SK-N-SH (cell line): ENCODE results near the gene ATAD1.

ENCODE experiments used
- CTCF ChIP-seq: fragments of 200-600 bp; sonication (generic); IDR thresholded peaks from 2 replicates; pipeline ENCODE4 v1.6.1; 2017; ENCODE audit warnings: antibody characterized with exemption, mild to moderate bottlenecking, moderate library complexity
- ELF1 ChIP-seq: IDR thresholded peaks from 2 replicates; pipeline ENCODE4 v1.4.0; 2012
- EZH2phosphoT487 ChIP-seq: fragments of 200-600 bp; sonication (generic); IDR thresholded peaks from 2 replicates; pipeline ENCODE4 v1.6.1; 2017; ENCODE audit warnings: low read depth, mixed run types, mild to moderate bottlenecking, antibody characterized with exemption, moderate library complexity, borderline replicate concordance
- NFIC ChIP-seq: IDR thresholded peaks from 2 replicates; pipeline ENCODE4 v1.4.0; 2012; ENCODE audit warnings: borderline replicate concordance
- SIN3A ChIP-seq: IDR thresholded peaks from 2 replicates; pipeline ENCODE4 v1.6.1; 2012; ENCODE audit warnings: low read depth, mild to moderate bottlenecking, low read length, moderate library complexity, borderline replicate concordance
- SMC3 ChIP-seq: IDR thresholded peaks from 2 replicates; pipeline ENCODE4 v1.6.1; 2012; ENCODE audit warnings: low read depth, low read length, improper control_type of control experiment

DNA sequence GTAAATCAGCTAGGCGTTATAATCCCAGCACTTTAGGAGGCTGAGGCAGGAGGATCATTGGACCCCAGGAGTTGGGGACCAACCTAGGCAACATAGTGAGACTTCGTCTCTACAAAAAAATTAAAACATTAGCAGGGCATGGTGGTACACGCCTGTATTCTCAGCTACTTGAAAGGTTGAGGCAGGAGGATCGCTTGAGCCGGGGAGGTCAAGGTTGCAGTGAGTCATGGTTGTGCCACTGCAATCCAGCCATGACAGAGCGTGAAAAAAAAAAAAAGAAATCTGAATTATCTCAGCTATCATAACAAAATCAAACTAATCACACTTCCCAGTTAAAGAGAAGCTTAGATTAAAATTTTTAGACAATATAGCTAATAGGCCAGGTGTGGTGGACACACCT is 35.3 kb downstream of the ATAD1 start:
- no peak for TF ChIP-seq CTCF
- no peak for TF ChIP-seq SMC3
- no peak for TF ChIP-seq SIN3A
- no peak for TF ChIP-seq NFIC
- no peak for TF ChIP-seq ELF1
- no peak for TF ChIP-seq EZH2phosphoT487
